ENCODE measurements around the gene MECP2.

The MECP2 gene

GRCh38 chrX:154049209-154050112 lies 48.1 kb downstream of the MECP2 start:
- TF ChIP-seq, protein P1, sequence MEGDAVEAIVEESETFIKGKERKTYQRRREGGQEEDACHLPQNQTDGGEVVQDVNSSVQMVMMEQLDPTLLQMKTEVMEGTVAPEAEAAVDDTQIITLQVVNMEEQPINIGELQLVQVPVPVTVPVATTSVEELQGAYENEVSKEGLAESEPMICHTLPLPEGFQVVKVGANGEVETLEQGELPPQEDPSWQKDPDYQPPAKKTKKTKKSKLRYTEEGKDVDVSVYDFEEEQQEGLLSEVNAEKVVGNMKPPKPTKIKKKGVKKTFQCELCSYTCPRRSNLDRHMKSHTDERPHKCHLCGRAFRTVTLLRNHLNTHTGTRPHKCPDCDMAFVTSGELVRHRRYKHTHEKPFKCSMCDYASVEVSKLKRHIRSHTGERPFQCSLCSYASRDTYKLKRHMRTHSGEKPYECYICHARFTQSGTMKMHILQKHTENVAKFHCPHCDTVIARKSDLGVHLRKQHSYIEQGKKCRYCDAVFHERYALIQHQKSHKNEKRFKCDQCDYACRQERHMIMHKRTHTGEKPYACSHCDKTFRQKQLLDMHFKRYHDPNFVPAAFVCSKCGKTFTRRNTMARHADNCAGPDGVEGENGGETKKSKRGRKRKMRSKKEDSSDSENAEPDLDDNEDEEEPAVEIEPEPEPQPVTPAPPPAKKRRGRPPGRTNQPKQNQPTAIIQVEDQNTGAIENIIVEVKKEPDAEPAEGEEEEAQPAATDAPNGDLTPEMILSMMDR (IDR thresholded peaks at IDR 0.05; ENCODE audit: control extremely low read depth, extremely low read depth, low read depth, missing control alignments), result no peak
- POLR2A ChIA-PET, result no interaction called here
- CTCF ChIA-PET, result interaction anchor here (0.5 to 2.0 kb wide), 6 partner anchors 8 to 37 kb away, joined by 3 to 6 read pairs (median 3); partner anchors contain the start of gene IRAK1

GRCh38 chrX:154048398-154048797 lies 49.1 kb downstream of the MECP2 start:
- CTCF ChIA-PET, result interaction anchor here (0.8 to 2.0 kb wide), 3 partner anchors 16 to 35 kb away, joined by 3 to 4 read pairs (median 3); partner anchors contain the start of gene IRAK1
- TF ChIP-seq, protein P1 (IDR thresholded peaks at IDR 0.05; ENCODE audit: control extremely low read depth, extremely low read depth, low read depth, missing control alignments), result no peak
- DNase-seq (ENCODE audit: extremely low spot score), result no peak
- POLR2A ChIA-PET, result no interaction called here

More at GRCh38 chrX:154049209-154050112, 48.1 kb downstream of the MECP2 start:
- DNase-seq (ENCODE audit: extremely low spot score), result no peak

- TF ChIP-seq, protein P1 (IDR thresholded peaks at IDR 0.05; ENCODE audit: control extremely low read depth, extremely low read depth, low read depth, missing control alignments), result no peak
- POLR2A ChIA-PET, result no interaction called here
- DNase-seq (ENCODE audit: extremely low spot score), result no peak
- CTCF ChIA-PET, result interaction anchor here (0.8 kb wide), 1 partner anchor 33 kb away, joined by 3 read pairs; no protein-coding TSS in a partner anchor
Observed at GRCh38 chrX:154046940-154047610, 50.4 kb downstream of the MECP2 start.

DNA sequence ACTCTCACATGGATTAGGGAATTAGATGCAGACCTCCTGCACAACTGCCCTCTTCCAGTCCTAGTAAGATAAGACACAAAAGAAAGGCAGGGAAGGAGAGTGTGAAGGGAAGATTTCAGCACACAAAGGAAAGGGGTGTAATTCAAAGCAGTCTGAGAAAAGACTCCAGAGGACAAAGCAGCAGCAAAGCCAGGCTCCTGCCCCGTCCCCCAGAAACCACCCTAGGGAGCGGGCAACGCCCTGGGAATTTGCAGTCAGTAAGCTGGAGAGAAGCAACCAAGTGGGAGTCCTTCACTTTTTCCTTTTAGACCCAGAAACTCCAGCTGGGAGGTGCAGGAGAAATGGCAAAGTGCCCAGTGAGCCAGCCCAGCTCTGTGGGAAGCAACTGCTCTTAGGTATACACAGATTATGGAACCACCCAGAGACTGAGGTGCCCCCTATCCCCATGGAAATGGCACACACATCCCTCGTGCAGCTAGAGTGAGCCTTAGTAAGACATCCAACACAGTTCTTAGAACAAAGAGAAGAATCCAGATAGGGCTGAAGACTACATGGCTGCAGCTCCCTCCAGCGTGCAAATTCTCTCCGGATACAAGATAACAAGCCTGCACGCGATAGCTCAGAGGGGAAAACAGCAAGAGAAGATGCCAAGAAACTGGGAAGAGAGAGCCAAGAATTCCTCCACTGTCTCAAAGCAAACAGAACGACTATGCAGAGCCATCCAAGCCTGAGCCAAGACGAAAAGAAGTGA lies 51.3 kb downstream of the MECP2 start:
- CTCF ChIA-PET, result no interaction called here
- POLR2A ChIA-PET, result no interaction called here
- TF ChIP-seq, protein P1 (IDR thresholded peaks at IDR 0.05; ENCODE audit: control extremely low read depth, extremely low read depth, low read depth, missing control alignments), result no peak
- DNase-seq (ENCODE audit: extremely low spot score), result no peak

- POLR2A ChIA-PET, result no interaction called here
- TF ChIP-seq, protein P1 (IDR thresholded peaks at IDR 0.05; ENCODE audit: control extremely low read depth, extremely low read depth, low read depth, missing control alignments), result no peak
- no peak for DNase-seq (ENCODE audit: extremely low spot score)
- CTCF ChIA-PET, result no interaction called here
Observed at GRCh38 chrX:154044091-154044490, 53.4 kb downstream of the MECP2 start.
